ENCODE data around the gene ARFGEF2.
"Not testable (repeated sequence)": the region's sequence is repeated elsewhere in the genome, so short reads cannot be mapped to it uniquely, and the experiment has no call there.

ARFGEF2 gene

GRCh38 chr20:48956052-48956451 is 34.5 kb downstream of the ARFGEF2 start:
- no peak for DNase-seq

- DNase-seq = no peak
Observed at GRCh38 chr20:48957053-48957481, 35.6 kb downstream of the ARFGEF2 start.

GRCh38 chr20:48957533-48957932 is 36.0 kb downstream of the ARFGEF2 start:
- DNase-seq = no peak

- DNase-seq = no peak
Observed at GRCh38 chr20:48958743-48959142, 37.2 kb downstream of the ARFGEF2 start.

- DNase-seq = no peak
Observed at GRCh38 chr20:48959899-48960550, 38.5 kb downstream of the ARFGEF2 start.

- DNase-seq = no peak
Observed at GRCh38 chr20:48962421-48962820, 40.9 kb downstream of the ARFGEF2 start.

DNA sequence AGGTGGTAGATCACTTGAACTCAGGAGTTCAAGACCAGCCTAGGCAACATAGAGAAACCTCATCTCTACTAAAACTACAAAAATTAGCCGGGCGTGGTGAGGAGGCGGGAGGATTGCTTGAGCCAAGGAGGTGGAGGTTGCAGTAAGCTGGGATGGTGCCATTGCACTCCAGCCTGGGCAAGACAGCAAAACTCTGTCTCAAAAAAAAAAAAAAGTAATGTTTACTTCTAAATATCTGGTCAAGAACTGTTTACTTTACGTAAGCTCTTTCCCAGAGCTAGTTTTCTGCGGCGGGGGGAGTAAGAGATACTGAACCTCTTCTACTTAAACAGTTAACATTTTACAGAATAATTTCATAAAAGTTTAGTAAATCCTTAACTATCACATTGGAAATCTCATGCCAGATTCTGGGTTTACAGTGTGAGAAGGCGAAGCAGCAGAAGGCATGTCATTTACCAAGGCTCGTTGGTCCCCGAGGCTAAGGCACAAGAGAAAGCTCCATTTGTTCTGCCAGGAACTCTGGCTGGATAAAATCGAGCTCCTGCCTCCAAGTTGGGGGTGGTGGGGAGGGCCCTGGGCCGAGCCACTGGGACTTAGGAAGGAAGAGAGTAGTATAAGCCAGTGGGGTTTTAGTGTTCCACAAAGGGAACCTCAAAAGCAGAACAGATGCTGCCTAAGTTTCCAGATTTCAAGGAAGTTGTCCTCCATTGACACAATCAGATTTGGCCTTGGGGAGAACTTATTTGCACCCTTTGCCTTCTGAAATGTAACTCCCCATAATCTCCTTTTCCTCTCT is 41.7 kb downstream of the ARFGEF2 start:
- no peak for DNase-seq

GRCh38 chr20:48965189-48965910 is 43.8 kb downstream of the ARFGEF2 start:
- no peak for DNase-seq

GRCh38 chr20:48970681-48971365 is 49.3 kb downstream of the ARFGEF2 start:
- DNase-seq = no peak

DNA sequence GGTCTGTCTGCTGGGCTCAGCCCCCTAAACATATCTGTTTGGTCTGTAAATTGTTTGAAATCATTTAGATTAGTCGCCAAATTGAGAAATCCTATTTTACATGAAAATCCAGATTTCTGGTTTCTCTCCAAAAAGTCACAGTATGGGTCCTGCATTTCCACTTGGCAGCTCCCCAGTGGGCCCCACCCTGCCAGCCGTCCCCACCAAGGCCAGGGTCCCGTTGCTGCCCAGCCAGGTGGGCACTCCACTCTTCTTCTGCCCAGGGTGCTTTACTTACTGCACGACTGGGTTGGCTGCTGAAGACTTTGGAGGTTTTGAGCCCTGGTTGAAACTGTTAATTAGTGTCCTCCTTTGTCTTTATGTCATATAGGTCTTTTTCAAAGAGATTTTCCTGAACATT is 50.4 kb downstream of the ARFGEF2 start:
- DNase-seq = no peak

DNA sequence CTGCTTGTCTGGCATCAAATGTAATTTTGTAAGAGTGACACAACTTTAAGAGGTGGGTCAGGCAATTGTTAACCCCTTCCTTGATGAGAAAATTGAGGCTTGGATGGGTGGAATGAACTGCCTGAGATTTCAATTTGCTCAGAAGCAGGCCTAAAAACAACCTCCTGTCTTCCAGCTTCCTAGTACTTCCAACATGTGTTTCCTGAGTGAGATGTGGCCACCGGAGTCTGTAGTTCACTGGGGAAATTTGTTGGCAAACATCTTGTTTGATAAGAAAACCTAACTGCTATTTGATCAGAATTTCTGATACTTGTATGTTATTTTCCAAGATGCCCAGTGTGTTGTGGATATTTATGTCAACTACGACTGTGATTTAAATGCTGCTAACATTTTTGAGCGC is 51.3 kb downstream of the ARFGEF2 start:
- no peak for DNase-seq

DNA sequence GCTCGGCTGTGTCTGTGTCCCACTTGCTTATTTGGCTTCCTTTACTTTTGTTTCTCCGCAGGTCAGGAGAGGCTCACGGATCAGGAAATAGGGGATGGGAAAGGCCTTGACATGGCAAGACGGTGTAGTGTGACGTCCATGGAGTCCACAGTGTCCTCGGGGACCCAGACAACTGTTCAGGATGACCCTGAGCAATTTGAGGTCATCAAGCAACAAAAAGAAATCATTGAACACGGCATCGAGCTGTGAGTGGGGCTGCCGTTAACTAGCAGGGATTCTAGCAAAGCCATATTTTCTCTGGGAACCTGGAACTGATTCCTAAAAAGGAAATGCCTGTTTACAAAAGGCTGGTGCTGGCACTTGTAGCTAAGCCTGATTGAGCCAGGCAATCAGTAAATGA is 54.4 kb downstream of the ARFGEF2 start:
- no peak for DNase-seq

DNA sequence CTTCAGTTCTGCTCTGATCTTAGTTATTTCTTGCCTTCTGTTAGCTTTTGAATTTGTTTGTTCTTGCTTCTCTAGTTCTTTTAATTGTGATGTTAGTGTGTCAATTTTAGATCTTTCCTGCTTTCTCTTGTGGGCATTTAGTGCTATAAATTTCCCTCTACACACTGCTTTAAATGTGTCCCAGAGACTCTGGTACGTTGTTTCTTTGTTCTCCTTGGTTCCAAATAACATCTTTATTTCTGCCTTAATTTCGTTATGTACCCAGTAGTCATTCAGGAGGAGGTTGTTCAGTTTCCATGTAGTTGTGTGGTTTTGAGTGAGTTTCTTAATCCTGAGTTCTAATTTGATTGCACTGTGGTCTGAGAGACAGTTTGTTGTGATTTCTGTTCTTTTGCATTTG is 58.5 kb downstream of the ARFGEF2 start:
- DNase-seq = not testable (repeated sequence)

DNA sequence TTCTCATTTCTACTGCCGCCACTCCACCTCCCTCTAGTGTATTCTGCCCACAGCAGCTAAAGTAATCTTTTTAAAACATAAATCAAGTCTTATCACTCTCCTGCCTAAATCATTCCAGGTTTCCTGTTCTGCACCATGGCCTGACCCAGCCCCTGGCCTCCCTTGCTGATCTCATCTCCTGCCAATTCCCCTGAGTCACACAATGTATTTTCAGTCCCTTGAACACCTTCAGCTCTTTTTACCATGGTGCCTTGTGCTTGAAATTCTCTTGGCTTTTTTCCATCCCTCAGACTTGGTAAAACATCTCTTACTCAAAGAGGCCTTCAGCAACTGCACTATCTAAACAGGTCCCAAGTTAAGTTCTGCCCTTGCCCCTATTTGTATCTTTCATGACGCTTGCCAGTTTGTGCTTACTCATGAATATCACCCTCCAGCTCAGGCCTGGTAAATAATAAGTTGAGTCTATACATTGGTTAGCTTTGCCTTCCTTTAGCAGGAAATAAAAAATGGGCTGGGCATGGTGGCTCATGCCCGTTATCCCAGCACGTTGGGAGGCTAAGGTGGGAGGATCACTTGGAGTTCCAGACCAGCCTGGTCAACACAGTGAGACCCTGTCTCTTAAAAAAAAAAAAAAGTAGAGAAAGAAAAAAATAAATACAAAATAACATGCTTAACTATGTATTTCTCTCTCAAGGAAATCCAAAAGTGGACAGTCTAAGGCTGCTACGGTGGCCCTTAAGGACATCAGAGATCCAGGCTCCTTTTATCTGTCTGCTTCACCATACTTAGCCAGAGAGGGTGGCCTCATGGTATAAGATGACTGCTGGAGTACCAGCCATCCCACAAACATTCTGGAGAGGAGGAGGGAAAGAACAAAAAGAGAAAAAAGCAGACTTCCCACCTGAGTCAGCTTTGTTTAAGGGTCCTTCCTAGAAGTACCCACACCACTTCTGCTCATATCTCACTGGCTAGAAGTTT is 62.2 kb downstream of the ARFGEF2 start:
- no peak for DNase-seq

DNA sequence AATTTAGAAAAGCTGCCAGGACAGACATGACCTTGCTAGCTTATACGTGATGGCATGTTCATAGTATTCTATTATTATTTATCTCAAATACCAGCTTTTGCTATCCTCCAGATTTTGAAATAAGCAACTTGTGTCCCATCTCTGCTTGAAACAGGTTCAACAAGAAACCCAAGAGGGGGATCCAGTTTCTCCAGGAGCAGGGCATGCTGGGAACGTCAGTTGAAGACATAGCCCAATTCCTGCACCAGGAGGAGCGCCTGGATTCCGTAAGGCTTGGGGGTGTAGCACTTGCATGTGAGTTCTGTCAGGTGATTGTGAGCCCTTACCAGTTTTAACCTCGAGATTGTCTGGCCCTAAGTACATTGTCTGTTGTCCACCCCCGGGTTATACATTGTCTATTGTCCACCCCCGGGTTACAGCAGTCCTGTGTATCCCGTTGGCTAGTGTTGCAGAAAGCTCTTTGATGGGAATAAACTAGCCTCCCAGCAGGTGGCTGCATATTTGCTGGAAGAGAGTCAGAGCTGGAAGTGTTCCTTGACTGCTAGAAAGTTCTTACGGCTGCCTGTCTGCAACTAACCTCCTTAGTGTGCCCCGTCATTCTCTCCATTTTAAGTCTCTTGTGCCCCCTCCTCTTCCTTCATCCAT is 63.2 kb downstream of the ARFGEF2 start:
- no peak for DNase-seq

DNA sequence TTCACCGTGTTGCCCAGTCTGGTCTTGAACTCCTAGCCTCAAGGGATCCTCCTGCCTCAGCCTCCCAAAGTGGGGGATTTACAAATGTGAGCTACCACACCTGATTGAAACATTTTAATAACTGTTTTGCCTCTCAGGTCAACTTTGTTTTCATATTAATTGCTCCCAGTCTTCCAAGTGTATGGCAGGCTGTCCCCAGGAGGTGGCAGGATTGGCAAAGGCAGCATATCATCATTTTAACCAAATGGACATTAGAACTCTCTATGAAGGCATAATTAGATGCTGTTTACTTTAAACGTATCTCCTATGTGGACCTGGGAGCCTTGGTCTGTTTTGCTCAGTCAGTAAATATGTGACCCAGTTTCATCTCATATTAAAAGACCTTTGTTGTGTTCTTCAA is 65.4 kb downstream of the ARFGEF2 start:
- DNase-seq = no peak

DNA sequence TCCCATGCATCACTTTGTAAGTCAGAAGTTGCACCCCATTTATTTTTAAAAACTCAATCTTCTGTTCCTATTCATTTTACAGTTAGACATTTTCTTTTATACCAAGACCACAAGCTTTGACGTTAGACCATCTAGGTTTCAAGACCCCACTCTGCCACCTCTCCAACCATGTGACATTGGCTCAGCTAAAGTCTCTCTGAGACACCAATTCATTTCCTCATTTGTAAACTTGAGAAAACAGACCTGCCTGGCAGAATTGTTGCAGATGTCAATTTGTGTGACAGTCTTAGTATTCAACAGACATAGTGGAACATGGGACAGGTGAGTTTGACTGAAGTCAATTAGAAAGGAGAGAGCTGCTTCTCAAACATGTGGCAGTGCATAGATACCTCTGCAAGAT is 69.0 kb downstream of the ARFGEF2 start:
- no peak for DNase-seq

DNA sequence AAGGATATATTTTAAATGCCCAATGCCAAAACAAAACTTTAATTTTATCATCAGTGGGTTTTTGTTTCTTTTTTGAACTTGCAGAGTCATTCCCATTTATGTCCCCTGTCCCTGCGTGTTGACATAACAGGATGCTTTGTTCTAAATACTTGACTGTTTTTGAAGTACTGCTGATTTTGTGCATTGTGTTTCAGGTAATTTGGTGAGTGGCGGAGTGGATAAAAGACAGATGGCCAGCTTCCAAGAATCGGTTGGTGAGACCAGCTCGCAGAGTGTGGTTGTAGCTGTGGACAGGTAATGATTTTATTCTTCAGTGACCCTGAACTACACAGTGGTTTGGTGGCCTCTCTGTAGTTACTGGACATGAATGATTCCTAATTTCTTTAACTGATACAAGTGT is 74.1 kb downstream of the ARFGEF2 start:
- DNase-seq = peak; percentile 26

- DNase-seq = no peak
Observed at GRCh38 chr20:48999890-49000870, 78.7 kb downstream of the ARFGEF2 start.

DNA sequence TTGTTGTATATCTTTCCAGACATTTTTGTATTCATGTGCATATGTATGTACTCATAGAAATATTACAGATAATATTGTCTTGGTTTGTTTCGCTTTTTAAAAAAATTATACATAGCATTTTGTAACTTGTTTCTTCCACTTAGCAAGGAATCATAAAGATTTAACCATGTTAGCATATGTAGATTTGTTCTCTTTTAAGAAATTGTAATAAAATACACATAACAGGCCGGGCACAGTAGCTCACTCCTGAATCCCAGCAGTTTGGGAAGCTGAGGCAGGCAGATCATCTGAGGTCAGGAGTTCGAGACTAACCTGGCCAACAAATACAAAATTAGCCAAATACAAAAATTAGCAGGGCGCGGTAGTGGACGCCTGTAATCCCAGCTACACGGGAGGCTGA is 80.2 kb downstream of the ARFGEF2 start:
- no peak for DNase-seq

All from NCI-H510A (cell line).